Activated CD8-positive, alpha-beta memory T cell treated with anti-CD3 and anti-CD28 coated beads for 48 hours (primary cell): Measurements from ENCODE around the gene TNFSF9.

Experiments used
- DNase-seq, 3 experiments: peaks; one replicate each; pipeline ENCODE4 v3.0.0-alpha.2; 2020; ENCODE audit warnings: low read depth in 2 of 3, low spot score in 2 of 3

The TNFSF9 gene, protein sequence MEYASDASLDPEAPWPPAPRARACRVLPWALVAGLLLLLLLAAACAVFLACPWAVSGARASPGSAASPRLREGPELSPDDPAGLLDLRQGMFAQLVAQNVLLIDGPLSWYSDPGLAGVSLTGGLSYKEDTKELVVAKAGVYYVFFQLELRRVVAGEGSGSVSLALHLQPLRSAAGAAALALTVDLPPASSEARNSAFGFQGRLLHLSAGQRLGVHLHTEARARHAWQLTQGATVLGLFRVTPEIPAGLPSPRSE

DNA sequence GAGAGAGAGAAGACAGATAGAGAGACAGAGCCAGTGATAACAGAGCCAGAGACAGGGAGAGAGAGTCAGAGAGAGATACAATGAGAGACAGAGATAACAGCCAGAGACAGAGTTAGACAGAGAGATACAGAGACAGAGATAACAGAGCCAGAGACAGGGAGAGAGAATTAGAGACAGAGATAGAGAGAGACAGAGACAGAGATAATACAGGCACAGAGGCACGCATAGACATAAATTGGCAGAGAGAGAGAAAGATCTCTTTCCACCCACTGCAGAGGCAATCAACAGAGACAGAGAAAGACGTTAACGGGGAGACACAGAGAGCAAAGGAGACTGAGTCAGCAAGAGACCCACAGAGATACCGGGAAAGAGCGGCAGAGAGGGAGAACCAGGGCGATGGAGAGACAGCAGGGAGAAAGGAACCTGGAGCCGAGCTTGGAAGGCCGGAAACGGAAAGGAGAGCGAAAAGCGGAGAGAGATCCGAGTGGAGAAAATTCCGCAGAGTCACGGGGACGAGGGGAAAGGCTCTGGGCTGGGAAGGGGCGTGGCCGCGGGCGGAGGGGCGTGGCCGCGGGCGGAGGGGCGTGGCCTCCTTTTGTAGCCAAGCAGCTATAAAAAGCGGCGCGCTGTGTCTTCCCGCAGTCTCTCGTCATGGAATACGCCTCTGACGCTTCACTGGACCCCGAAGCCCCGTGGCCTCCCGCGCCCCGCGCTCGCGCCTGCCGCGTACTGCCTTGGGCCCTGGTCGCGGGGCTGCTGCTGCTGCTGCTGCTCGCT lies at the start of gene TNFSF9:
Gene TNFSF9 (plus strand): TSS at position 641 of the 777 bp plus-strand sequence. CDS start 11 bp downstream, at position 652.
- DNase-seq = peak; percentile 70 to 86 (median 85)

DNA sequence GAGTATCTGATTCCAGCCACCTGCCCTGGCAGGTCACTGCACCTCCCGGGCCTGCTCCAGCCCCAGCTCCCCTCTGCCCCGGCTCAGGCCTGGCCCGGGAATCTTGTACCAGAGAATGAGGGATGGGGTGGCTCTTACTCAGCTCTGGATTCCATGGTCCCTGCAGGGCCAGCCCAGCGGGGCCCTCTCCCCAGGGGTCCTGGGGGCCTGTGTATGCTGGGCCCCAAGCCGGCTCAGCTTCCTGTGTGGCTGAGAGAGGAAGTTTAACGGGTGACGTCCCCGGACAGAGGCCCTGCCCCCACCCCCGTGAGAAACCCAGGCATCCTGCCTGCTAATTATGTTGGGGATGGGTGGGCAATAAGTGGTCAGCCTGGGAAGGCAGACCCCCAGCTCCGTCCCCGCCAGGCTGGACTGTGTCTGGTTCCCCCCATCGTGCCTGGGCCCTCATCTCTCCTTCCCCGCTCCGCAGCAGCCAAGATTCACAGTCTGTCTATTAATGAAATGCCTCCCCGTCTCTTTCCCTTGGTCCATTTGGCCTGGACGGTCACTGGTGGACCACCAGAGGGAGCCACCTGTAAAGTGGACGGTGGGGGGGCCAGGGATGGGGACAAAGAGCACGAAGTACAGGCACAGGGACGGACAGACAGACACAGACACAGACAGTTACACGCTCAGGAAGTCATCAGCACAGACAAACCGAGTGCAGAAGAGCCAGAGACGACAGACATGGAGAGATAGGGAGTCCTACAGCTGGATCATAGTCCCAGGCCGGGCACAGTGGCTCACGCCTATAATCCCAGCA lies 49.1 kb upstream of the TNFSF9 start, which contains the start of gene DENND1C:
Gene DENND1C (minus strand): TSS at position 247 of the 802 bp plus-strand sequence. CDS start 92 bp downstream, at position 155.
- peak in 2 of 3 experiments; percentile 41 to 52 for DNase-seq

DNA sequence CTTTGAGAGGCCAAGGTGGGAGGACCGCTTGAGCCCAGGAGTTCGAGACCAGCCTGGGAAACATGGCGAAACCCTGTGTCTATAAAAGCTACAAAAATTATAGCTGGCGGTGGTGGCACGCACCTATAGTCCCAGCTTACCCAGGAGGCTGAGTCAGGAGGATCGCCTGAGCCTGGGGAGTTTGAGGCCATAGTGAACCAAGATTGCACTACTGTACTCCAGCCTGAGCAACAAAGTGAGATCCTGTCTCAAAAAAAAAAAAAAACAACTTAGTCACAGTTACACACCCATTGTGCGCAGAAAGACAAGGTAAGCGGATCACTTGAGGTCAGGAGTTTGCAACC lies 48.5 kb upstream of the TNFSF9 start:
- DNase-seq = no peak

DNA sequence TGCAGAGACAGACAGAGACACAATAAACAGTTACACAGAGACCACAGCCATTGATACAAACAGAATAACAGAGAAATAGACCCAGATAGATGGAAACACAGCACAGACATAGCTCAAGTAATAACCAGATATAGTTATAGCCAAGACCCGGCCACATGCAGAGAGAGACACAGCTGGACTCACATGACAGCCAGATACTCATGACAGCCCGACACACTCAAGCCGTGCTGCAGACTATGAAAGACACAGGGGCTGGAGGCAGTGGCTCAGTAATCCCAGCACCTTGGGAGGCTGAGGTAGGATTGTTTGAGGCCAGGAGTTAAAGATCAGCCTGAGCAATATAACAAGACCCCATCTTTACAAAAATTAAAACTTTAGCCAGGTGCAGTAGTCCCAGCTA lies 47.6 kb upstream of the TNFSF9 start:
- no peak for DNase-seq

DNA sequence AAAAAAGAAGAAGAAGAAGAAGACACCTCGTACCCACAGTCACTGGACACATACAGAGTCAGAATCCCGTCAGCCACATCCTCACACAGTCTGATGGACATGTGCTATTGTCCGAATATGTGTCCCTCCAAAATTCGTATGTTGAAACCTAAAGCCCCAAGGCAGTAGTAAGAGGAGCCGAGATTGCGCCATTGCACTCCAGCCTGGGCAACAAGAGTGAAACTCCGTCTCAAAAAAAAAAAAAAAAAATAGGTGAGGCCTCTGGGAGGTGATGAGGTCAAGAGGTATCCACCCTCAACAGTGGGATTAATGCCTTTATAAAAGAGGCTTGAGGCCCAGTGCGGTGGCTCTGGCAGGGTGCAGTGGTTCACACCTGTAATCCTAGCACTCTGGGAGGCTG lies 46.6 kb upstream of the TNFSF9 start:
- DNase-seq = no peak

GRCh38 chr19:6484831-6485230 lies 46.0 kb upstream of the TNFSF9 start:
- DNase-seq = no peak

GRCh38 chr19:6489278-6490061 lies 41.4 kb upstream of the TNFSF9 start:
- no peak for DNase-seq

DNA sequence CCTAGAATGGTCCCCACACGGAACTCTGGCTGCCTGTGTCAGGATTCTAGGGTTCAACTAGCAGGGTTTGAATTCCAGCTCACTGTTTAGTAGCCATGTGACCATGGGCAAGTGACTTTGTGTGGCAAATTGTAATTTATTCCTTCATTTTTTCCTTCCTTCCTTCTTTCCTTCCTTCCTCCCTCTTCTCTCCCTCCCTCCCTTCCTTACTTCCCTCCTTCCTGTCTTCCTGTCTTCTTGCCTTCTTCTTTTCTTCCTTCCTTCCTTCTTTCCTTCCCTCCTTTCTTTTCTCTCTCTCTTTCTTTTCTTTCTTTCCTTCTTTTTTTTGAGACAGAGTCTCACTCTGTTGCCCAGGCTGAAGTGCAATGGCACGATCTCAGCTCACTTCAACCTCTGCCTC lies 40.7 kb upstream of the TNFSF9 start:
- no peak for DNase-seq

DNA sequence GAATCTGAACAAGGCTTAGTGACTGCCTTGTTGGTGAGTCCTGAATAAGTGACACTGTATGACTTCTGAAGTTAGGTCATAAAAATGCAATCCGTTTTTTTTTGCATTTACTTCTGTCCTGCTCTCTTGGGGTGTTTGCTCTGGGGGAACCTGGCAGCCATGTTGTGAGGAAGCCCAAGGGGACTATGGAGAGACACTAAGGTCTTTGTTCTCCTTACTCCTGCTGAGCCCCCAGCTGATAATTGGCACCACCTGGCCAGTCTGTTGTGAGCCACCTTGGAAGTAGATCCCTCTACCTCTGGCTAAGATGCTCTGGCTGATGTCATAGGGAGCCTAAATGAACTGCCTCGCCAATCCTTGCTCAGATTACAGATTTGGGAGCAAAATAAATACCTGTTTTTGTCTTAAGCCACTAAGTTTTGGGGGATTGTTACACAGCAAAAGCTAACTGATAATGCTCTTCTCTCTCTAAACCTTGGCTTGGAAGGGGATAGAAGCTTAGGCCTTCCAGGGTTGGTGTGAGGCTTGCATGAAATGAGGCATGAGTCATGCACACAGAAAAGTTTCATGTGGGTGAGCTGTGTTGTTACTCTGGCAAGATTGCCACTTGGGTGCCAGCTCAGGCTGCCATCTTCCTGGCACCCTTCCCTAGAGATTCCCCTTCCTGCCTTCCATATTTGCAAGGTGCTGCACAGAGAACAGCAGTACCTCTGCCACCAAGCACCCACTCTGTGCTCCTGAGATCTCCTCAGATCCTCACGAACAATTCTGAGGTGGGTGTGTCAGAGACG lies 38.8 kb upstream of the TNFSF9 start:
- no peak for DNase-seq

GRCh38 chr19:6494438-6495036 lies 36.3 kb upstream of the TNFSF9 start:
- no peak for DNase-seq

- no peak for DNase-seq
Measured at GRCh38 chr19:6495947-6496346, 34.9 kb upstream of the TNFSF9 start.

DNA sequence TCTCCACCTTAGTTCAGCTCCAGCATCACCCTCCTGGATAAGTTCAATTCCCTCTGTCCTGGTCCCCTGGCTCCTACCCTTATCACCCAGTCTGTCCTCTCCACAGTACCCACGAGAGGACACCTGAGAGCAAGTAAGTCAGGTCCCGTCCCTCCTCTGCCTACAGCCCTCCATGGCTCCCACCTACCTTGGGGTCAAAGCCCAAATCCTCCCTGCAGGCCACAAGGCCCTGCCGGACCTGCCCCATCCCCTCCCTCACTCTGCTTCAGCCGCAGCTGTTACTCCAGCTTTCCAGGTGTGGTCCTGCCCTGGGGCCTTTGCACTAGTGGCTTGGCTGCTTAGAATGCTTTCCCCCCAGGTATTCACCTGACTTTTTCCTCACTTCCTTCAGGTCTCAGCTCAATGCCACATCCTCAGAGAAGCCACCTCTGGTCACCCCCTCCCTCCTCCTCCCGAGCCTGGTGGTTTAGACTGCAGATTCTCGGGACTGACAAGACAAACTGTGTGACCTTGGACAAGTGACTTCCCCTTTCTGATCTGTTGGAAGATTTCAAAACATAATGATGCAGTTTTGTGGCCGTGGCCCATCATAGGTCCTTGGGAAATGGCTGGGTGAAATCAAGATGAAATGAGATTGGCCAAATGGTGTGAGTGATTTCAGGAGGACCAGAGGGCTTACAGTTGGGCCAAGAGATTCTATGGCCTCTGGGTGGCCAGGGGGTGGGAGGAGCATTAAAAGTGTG lies 32.4 kb upstream of the TNFSF9 start:
- DNase-seq = no peak

DNA sequence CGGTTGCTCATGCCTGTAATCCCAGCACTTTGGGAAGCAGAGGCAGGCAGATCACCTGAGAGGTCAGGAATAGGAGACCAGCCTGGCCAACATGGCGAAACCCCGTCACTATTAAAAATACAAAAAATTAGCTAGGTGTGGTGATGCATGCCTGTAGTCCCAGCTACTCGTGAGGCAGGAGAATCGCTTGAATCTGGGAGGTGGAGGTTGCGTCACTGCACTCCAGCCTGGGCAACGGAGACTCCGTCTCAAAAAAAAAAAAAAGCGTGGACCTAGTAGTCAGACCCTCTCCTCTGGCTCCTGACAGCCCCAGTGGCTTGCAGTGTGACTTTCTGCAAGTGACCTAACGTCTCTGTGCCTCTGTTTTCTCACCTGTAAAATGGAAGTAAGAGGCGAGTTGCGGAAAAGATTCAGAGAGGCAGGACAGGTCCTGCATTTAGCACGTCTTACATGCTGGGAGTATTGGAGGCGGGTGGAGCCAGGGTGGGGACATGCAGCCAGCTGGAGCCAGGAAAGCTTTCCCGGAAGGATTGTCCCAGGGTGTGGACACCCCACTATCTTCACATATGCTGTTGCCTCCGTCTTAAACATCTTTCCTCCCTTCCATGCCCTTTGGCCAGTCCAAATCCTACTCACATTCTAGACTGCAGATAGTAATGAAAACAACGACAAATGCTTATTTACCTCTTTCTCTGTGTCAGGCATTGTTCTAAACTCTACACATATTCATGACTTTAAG lies 31.6 kb upstream of the TNFSF9 start:
- no peak for DNase-seq

DNA sequence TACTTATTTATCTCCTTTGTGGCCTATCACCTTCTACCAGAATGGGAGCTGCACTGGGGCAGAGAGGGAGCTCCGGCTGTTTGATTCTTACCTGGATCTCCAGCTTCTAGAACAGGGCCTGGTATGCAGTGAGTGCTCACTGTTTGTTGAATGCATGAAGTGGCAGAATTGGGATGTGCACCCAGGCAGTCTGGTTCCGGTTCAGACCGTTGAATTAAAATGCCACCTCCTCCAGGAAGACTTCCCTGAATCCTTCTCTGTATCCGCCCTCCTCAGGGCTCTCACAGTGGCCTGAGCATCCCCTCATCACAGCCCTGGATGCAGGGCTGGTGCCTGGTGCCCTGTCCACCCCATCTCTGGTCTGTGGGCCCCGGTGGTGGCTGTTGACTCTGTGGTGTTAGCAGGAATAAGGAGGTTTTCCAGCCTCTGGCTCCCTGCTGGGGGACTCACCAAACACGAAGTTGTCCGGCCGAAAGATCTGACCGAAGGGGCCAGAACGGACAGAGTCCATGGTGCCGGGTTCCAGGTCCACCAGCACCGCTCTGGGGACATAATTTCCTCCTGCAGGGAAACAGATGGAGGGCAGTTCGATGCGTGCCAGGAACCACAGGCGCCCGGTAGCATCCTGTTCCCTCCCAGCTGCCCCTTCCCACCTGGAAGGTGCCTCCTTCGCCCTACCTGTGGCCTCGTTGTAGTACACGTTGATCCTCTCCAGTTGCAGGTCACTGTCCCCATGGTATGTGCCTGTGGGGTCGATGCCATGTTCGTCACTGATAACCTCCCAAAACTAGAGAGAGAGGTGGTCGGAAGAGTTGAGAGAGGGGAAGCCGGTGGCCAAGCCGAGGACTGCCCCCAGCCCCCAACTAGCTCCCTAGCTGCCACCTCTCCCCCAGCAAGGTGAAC lies 29.7 kb upstream of the TNFSF9 start:
- DNase-seq = no peak

DNA sequence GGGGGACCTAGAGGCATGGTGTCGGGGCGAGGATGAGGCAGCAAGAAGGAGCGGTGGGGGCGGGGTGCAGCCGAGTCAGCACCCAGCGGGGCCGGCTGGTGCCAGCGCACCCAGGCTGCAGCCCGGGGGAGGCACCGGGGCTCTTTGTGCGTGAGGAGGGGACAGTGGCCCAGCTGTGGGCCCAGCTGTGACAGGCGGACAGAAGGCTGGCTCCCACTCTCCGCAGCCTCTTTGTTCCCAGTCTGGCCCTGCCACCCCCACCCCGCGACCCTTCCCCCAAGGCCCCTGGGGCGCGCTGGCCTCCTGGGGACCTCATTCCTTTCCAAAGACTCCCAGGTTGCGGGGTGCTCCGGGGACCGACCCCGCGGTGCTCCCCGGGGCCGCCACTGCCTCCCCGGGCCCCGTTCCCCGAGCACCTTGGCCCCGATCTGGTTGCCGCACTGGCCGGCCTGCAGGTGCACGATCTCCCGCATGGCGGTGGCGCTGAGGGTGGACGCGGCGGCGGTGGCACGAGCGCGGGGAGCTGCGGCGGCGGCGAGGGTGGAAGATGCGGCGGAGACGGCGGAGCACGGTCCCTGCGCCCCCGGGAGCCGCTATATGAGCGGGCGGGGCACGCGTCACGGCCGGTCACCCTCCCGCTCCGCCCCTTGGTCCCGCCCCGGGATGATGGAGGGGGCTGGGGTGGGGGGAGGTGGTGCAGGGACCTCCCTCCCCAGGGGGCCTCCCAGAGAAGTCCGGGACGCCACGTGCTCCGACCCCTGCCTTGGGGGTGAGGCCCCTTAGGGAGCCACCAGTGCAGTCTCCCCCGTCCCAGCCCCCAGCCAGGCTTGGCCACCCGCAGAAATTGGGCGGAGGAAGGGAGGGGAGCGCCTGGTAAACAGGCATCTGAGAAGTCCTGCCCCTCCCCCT lies 28.8 kb upstream of the TNFSF9 start, which contains the start of gene TUBB4A:
Gene TUBB4A (minus strand): TSS at position 570 of the 909 bp plus-strand sequence. CDS start 97 bp downstream, at position 473.
- DNase-seq = no peak
